GM12875 (cell line): Measurements from ENCODE around the gene CENPL.

ENCODE experiments used
- H3K4me3 ChIP-seq: one replicate; pipeline ENCODE4 v1.5.1; 2011; ENCODE audit warnings: low read depth, low read length, control low read depth
- CTCF ChIP-seq: IDR thresholded peaks from 2 replicates; pipeline ENCODE4 v1.5.1; 2011; ENCODE audit warnings: low read depth, mild to moderate bottlenecking, control low read depth, inconsistent platforms, low read length, moderate library complexity, borderline replicate concordance; ENCODE audit not compliant: insufficient read depth

CENPL gene

GRCh38 chr1:173753830-173754229 is 70.9 kb downstream of the CENPL start:
- no peak overlapping the region for H3K4me3 ChIP-seq
- no peak for TF ChIP-seq CTCF
